Colon (tissue), 2 donors: Measurements from ENCODE around the gene GNAI2.
"Not testable (repeated sequence)": the region's sequence is repeated elsewhere in the genome, so short reads cannot be mapped to it uniquely, and the experiment has no call there.

Experiments used
- FAIRE-seq: peaks from 2 replicates; lab custom pipeline; 2012; peaks lifted over from hg19 to GRCh38; lab: Jason Lieb, UNC
- donor health status: control.
- donor health status: control.

Gene GNAI2

GRCh38 chr3:50278123-50278879, 42.3 kb downstream of the GNAI2 start:
- FAIRE-seq, result no peak

GRCh38 chr3:50278880-50279224, 42.8 kb downstream of the GNAI2 start, which contains the start of gene LSMEM2:
Gene LSMEM2, plus strand, starts transcription at chr3:50279087. Its CDS starts 27 bp downstream, at chr3:50279114.
- no peak for FAIRE-seq

- no peak for FAIRE-seq
Measured at GRCh38 chr3:50279255-50280016, 43.4 kb downstream of the GNAI2 start.

- not testable (repeated sequence) for FAIRE-seq
Measured at GRCh38 chr3:50284121-50284520, 48.1 kb downstream of the GNAI2 start.

- no peak for FAIRE-seq
Measured at GRCh38 chr3:50286322-50287227, 50.6 kb downstream of the GNAI2 start.

- no peak for FAIRE-seq
Measured at GRCh38 chr3:50287262-50287661, 51.3 kb downstream of the GNAI2 start.

GRCh38 chr3:50288387-50289007, 52.5 kb downstream of the GNAI2 start:
- FAIRE-seq, result no peak

GRCh38 chr3:50289130-50289529, 53.1 kb downstream of the GNAI2 start:
- no peak for FAIRE-seq

GRCh38 chr3:50290161-50290641, 54.2 kb downstream of the GNAI2 start:
- no peak for FAIRE-seq

- peak; percentile 79 for FAIRE-seq
Measured at GRCh38 chr3:50292159-50293078, 56.4 kb downstream of the GNAI2 start, which contains the start of gene IFRD2. Gene IFRD2, minus strand, starts transcription at chr3:50292429. Its CDS starts 155 bp downstream, at chr3:50292274.

GRCh38 chr3:50293079-50293801, 57.2 kb downstream of the GNAI2 start:
- no peak for FAIRE-seq

- FAIRE-seq, result no peak
Measured at GRCh38 chr3:50294089-50294488, 58.1 kb downstream of the GNAI2 start.

- no peak for FAIRE-seq
Measured at GRCh38 chr3:50294492-50295403, 58.7 kb downstream of the GNAI2 start.

- FAIRE-seq, result no peak
Measured at GRCh38 chr3:50295553-50296431, 59.8 kb downstream of the GNAI2 start.

- FAIRE-seq, result no peak
Measured at GRCh38 chr3:50296721-50297383, 60.8 kb downstream of the GNAI2 start.

- no peak for FAIRE-seq
Measured at GRCh38 chr3:50297384-50297775, 61.4 kb downstream of the GNAI2 start.
